ENCODE data around the gene AZGP1.
"Not testable (repeated sequence)": the region's sequence is repeated elsewhere in the genome, so short reads cannot be mapped to it uniquely, and the experiment has no call there.

Gene AZGP1

GRCh38 chr7:100017300-100017699, 41.5 kb upstream of the AZGP1 start:
- Histone ChIP-seq H3K9me3 (ENCODE audit: insufficient read depth, low read length) (no peaks in the 10 kb centered on the region), H3K4me1 (ENCODE audit: insufficient read depth, insufficient read length) (no peaks in the 10 kb centered on the region), H3K4me3 (ENCODE audit: insufficient read length, low read depth) (no peak overlapping the region), H3K36me3 (ENCODE audit: insufficient read depth, insufficient read length, low read length) (peaks cover 25% of the 10 kb centered on the region), H3K9ac (ENCODE audit: insufficient read length, low read depth) (no peak overlapping the region), H3K27me3 (ENCODE audit: insufficient read depth, insufficient read length) (no peaks in the 10 kb centered on the region)
- no peak for DNase-seq (ENCODE audit: low read depth, low spot score)
- TF ChIP-seq YY1 (IDR thresholded peaks at IDR 0.05; ENCODE audit: insufficient read depth, insufficient read length) (no peak), SUZ12 (IDR thresholded peaks at IDR 0.05; ENCODE audit: extremely low read depth, insufficient read depth, insufficient read length) (no peak), ZNF274 (IDR thresholded peaks at IDR 0.05; ENCODE audit: low read depth, low read length) (no peak)

- Histone ChIP-seq H3K4me1 (ENCODE audit: insufficient read depth, insufficient read length) (no peaks in the 10 kb centered on the region), H3K9ac (ENCODE audit: insufficient read length, low read depth) (peak overlapping the region; percentile 92), H3K9me3 (ENCODE audit: insufficient read depth, low read length) (no peaks in the 10 kb centered on the region), H3K27me3 (ENCODE audit: insufficient read depth, insufficient read length) (no peaks in the 10 kb centered on the region), H3K4me3 (ENCODE audit: insufficient read length, low read depth) (peak overlapping the region; percentile 88), H3K36me3 (ENCODE audit: insufficient read depth, insufficient read length, low read length) (peaks cover 18% of the 10 kb centered on the region)
- no peak for DNase-seq (ENCODE audit: low read depth, low spot score)
- TF ChIP-seq YY1 (IDR thresholded peaks at IDR 0.05; ENCODE audit: insufficient read depth, insufficient read length) = no peak
- no peak for TF ChIP-seq ZNF274 (IDR thresholded peaks at IDR 0.05; ENCODE audit: low read depth, low read length)
- TF ChIP-seq SUZ12 (IDR thresholded peaks at IDR 0.05; ENCODE audit: extremely low read depth, insufficient read depth, insufficient read length) = no peak
These were observed 40.5 kb upstream of the AZGP1 start for GRCh38 chr7:100016215-100016901.

- Histone ChIP-seq H3K4me3 (ENCODE audit: insufficient read length, low read depth) (peak within 1 kb of the TSS; percentile 88), H3K27me3 (ENCODE audit: insufficient read depth, insufficient read length) (no peaks in the 10 kb centered on the region), H3K36me3 (ENCODE audit: insufficient read depth, insufficient read length, low read length) (peaks cover 18% of the 10 kb centered on the region), H3K4me1 (ENCODE audit: insufficient read depth, insufficient read length) (no peaks in the 10 kb centered on the region), H3K9me3 (ENCODE audit: insufficient read depth, low read length) (no peaks in the 10 kb centered on the region), H3K9ac (ENCODE audit: insufficient read length, low read depth) (peak within 1 kb of the TSS; percentile 92)
- DNase-seq (ENCODE audit: low read depth, low spot score) = peak; percentile 92
- TF ChIP-seq SUZ12 (IDR thresholded peaks at IDR 0.05; ENCODE audit: extremely low read depth, insufficient read depth, insufficient read length) (no peak), YY1 (IDR thresholded peaks at IDR 0.05; ENCODE audit: insufficient read depth, insufficient read length) (no peak), ZNF274 (IDR thresholded peaks at IDR 0.05; ENCODE audit: low read depth, low read length) (no peak)
These were observed 39.7 kb upstream of the AZGP1 start, which contains the start of gene ZKSCAN1 for GRCh38 chr7:100015232-100016214. Gene ZKSCAN1, plus strand, starts transcription at chr7:100015596. Its CDS starts 7,911 bp downstream, at chr7:100023507.

GRCh38 chr7:100013328-100013676, 37.5 kb upstream of the AZGP1 start:
- Histone ChIP-seq H3K36me3 (ENCODE audit: insufficient read depth, insufficient read length, low read length) (peaks cover 6% of the 10 kb centered on the region), H3K4me3 (ENCODE audit: insufficient read length, low read depth) (no peak overlapping the region), H3K27me3 (ENCODE audit: insufficient read depth, insufficient read length) (no peaks in the 10 kb centered on the region), H3K9ac (ENCODE audit: insufficient read length, low read depth) (no peak overlapping the region), H3K4me1 (ENCODE audit: insufficient read depth, insufficient read length) (no peaks in the 10 kb centered on the region), H3K9me3 (ENCODE audit: insufficient read depth, low read length) (no peaks in the 10 kb centered on the region)
- TF ChIP-seq ZNF274 (IDR thresholded peaks at IDR 0.05; ENCODE audit: low read depth, low read length) = no peak
- no peak for TF ChIP-seq SUZ12 (IDR thresholded peaks at IDR 0.05; ENCODE audit: extremely low read depth, insufficient read depth, insufficient read length)
- no peak for TF ChIP-seq YY1 (IDR thresholded peaks at IDR 0.05; ENCODE audit: insufficient read depth, insufficient read length)
- no peak for DNase-seq (ENCODE audit: low read depth, low spot score)

- not testable (repeated sequence) for H3K4me3 ChIP-seq (ENCODE audit: insufficient read length, low read depth); DNase-seq (ENCODE audit: low read depth, low spot score); H3K4me1 ChIP-seq (ENCODE audit: insufficient read depth, insufficient read length); H3K9me3 ChIP-seq (ENCODE audit: insufficient read depth, low read length); H3K27me3 ChIP-seq (ENCODE audit: insufficient read depth, insufficient read length); H3K9ac ChIP-seq (ENCODE audit: insufficient read length, low read depth); H3K36me3 ChIP-seq (ENCODE audit: insufficient read depth, insufficient read length, low read length)
These were observed 36.8 kb upstream of the AZGP1 start for GRCh38 chr7:100012385-100013327.

GRCh38 chr7:100011516-100011915, 35.7 kb upstream of the AZGP1 start:
- no peak overlapping the region for H3K9ac ChIP-seq (ENCODE audit: insufficient read length, low read depth)
- no peak overlapping the region for H3K4me3 ChIP-seq (ENCODE audit: insufficient read length, low read depth)
- H3K27me3 ChIP-seq (ENCODE audit: insufficient read depth, insufficient read length) = no peaks in the 10 kb centered on the region
- no peak for DNase-seq (ENCODE audit: low read depth, low spot score)
- TF ChIP-seq ZNF274 (IDR thresholded peaks at IDR 0.05; ENCODE audit: low read depth, low read length) (no peak), YY1 (IDR thresholded peaks at IDR 0.05; ENCODE audit: insufficient read depth, insufficient read length) (no peak)
- no peaks in the 10 kb centered on the region for H3K9me3 ChIP-seq (ENCODE audit: insufficient read depth, low read length)
- H3K4me1 ChIP-seq (ENCODE audit: insufficient read depth, insufficient read length) = no peaks in the 10 kb centered on the region
- H3K36me3 ChIP-seq (ENCODE audit: insufficient read depth, insufficient read length, low read length) = peaks cover 1% of the 10 kb centered on the region
